Measurements from ENCODE around the gene SLX4IP. TPM values are rescaled to one million over a fixed set of nuclear protein-coding genes. Genes with fewer than 3 reads are reported as not detected.

The SLX4IP gene
- total RNA-seq, 8 experiments from 2014 or later: 5.9 to 13.2 (median 7.3) TPM

- WGBS, 10 experiments: 0 to 100% (median 17%) methylated on average over 1 to 8 of the region's 9 CpGs; no CpG with 5 or more reads in 2 of the 10 experiments
- H3K27ac ChIP-seq: peak overlapping the region in 1 of 2 donors; percentile 31
- peak in 5 of 8 experiments; percentile 29 to 63 (median 57) for ATAC-seq (replicated peaks in 6 of 8)
- in situ Hi-C loops (cut with MboI; ENCODE audit: low pct_unique_long_range_greater_than_20kb in 2 of 9, low sequenced_read_pairs in 9 of 9, unreplicated experiment in 9 of 9): loop anchor here in 3 of 9 experiments (25.0 kb wide), 2 partner anchors 90 to 610 kb away; no protein-coding TSS in a partner anchor
- H3K4me3 ChIP-seq: no peak overlapping the region
- H3K4me1 ChIP-seq (replicated peaks in 1 of 2): peaks cover 87 to 88% of the 10 kb centered on the region in 2 donors
These were observed 217.7 kb downstream of the SLX4IP start for GRCh38 chr20:10652660-10653261.

- H3K4me1 ChIP-seq (replicated peaks in 1 of 2): peaks cover 78% of the 10 kb centered on the region in 2 donors
- peak overlapping the region in 1 of 2 donors; percentile 17 for H3K27ac ChIP-seq
- ATAC-seq (replicated peaks in 6 of 8): peak in 1 of 8 experiments; percentile 17
- no peak overlapping the region for H3K4me3 ChIP-seq
- in situ Hi-C loops (cut with MboI; ENCODE audit: low pct_unique_long_range_greater_than_20kb in 2 of 9, low sequenced_read_pairs in 9 of 9, unreplicated experiment in 9 of 9): loop anchor here in 3 of 9 experiments (25.0 kb wide), 2 partner anchors 91 to 609 kb away; no protein-coding TSS in a partner anchor
- 11 to 77% (median 51%) methylated on average over 1 to 5 of the region's 13 CpGs for WGBS, 10 experiments
These were observed 218.6 kb downstream of the SLX4IP start for GRCh38 chr20:10653599-10654249.

GRCh38 chr20:10654250-10654610, 219.1 kb downstream of the SLX4IP start:
- Histone ChIP-seq H3K27ac (no peak overlapping the region), H3K4me3 (no peak overlapping the region), H3K4me1 (replicated peaks in 1 of 2) (peaks cover 72 to 73% of the 10 kb centered on the region in 2 donors)
- in situ Hi-C loops (cut with MboI; ENCODE audit: low pct_unique_long_range_greater_than_20kb in 2 of 9, low sequenced_read_pairs in 9 of 9, unreplicated experiment in 9 of 9): loop anchor here in 3 of 9 experiments (25.0 kb wide), 2 partner anchors 92 to 608 kb away; no protein-coding TSS in a partner anchor
- ATAC-seq (replicated peaks in 6 of 8): no peak

GRCh38 chr20:10654630-10655029, 219.5 kb downstream of the SLX4IP start:
- in situ Hi-C loops (cut with MboI; ENCODE audit: low pct_unique_long_range_greater_than_20kb in 2 of 9, low sequenced_read_pairs in 9 of 9, unreplicated experiment in 9 of 9): loop anchor here in 3 of 9 experiments (25.0 kb wide), 2 partner anchors 92 to 608 kb away; no protein-coding TSS in a partner anchor
- 24 to 100% (median 71%) methylated on average over 1 to 7 of the region's 7 CpGs; no CpG with 5 or more reads in 1 of the 10 experiments for WGBS, 10 experiments
- Histone ChIP-seq H3K4me1 (replicated peaks in 1 of 2) (peaks cover 68 to 69% of the 10 kb centered on the region in 2 donors), H3K4me3 (no peak overlapping the region), H3K27ac (no peak overlapping the region)
- peak in 5 of 8 experiments; percentile 6 to 58 (median 56) for ATAC-seq (replicated peaks in 6 of 8)

- peak in 5 of 8 experiments; percentile 33 to 43 (median 38) for ATAC-seq (replicated peaks in 6 of 8)
- Histone ChIP-seq H3K27ac (no peak overlapping the region), H3K4me1 (replicated peaks in 1 of 2) (peaks cover 55% of the 10 kb centered on the region in 2 donors), H3K4me3 (no peak overlapping the region)
- in situ Hi-C loops (cut with MboI; ENCODE audit: low pct_unique_long_range_greater_than_20kb in 2 of 9, low sequenced_read_pairs in 9 of 9, unreplicated experiment in 9 of 9): loop anchor here in 3 of 9 experiments (25.0 kb wide), 2 partner anchors 94 to 606 kb away; no protein-coding TSS in a partner anchor
- 7 to 89% (median 39%) methylated on average over 3 to 14 of the region's 15 CpGs for WGBS, 10 experiments
These were observed 220.9 kb downstream of the SLX4IP start for GRCh38 chr20:10655720-10656669.

GRCh38 chr20:10657453-10657852, 222.3 kb downstream of the SLX4IP start:
- 50 to 100% (median 86%) methylated on average over 1 of the region's 1 CpG; no CpG with 5 or more reads in 1 of the 10 experiments for WGBS, 10 experiments
- in situ Hi-C loops (cut with MboI; ENCODE audit: low pct_unique_long_range_greater_than_20kb in 2 of 9, low sequenced_read_pairs in 9 of 9, unreplicated experiment in 9 of 9): loop anchor here in 3 of 9 experiments (25.0 kb wide), 2 partner anchors 95 to 605 kb away; no protein-coding TSS in a partner anchor

GRCh38 chr20:10658051-10658823, 223.1 kb downstream of the SLX4IP start:
- no peak overlapping the region for H3K4me3 ChIP-seq
- H3K27ac ChIP-seq: no peak overlapping the region
- WGBS, 10 experiments: 94 to 100% (median 96%) methylated on average over 1 to 11 of the region's 13 CpGs; no CpG with 5 or more reads in 4 of the 10 experiments
- peaks cover 38% of the 10 kb centered on the region in 2 donors for H3K4me1 ChIP-seq (replicated peaks in 1 of 2)
- ATAC-seq (replicated peaks in 6 of 8): peak in 2 of 8 experiments; percentile 9 to 46
- in situ Hi-C loops (cut with MboI; ENCODE audit: low pct_unique_long_range_greater_than_20kb in 2 of 9, low sequenced_read_pairs in 9 of 9, unreplicated experiment in 9 of 9): loop anchor here in 3 of 9 experiments (25.0 kb wide), 2 partner anchors 96 to 604 kb away; no protein-coding TSS in a partner anchor

More at GRCh38 chr20:10657453-10657852, 222.3 kb downstream of the SLX4IP start:
- Histone ChIP-seq H3K4me1 (replicated peaks in 1 of 2) (peaks cover 46% of the 10 kb centered on the region in 2 donors), H3K27ac (no peak overlapping the region), H3K4me3 (no peak overlapping the region)
- no peak for ATAC-seq (replicated peaks in 6 of 8)

- WGBS, 10 experiments: 64 to 100% (median 84%) methylated on average over 1 to 5 of the region's 5 CpGs
- no peak overlapping the region for H3K4me3 ChIP-seq
- H3K4me1 ChIP-seq (replicated peaks in 1 of 2): peaks cover 34 to 35% of the 10 kb centered on the region in 2 donors
- in situ Hi-C loops (cut with MboI; ENCODE audit: low pct_unique_long_range_greater_than_20kb in 2 of 9, low sequenced_read_pairs in 9 of 9, unreplicated experiment in 9 of 9): loop anchor here in 3 of 9 experiments (25.0 kb wide), 2 partner anchors 97 to 603 kb away; no protein-coding TSS in a partner anchor
- no peak overlapping the region for H3K27ac ChIP-seq
- ATAC-seq (replicated peaks in 6 of 8): no peak
These were observed 223.9 kb downstream of the SLX4IP start for GRCh38 chr20:10658876-10659632.

- Histone ChIP-seq H3K4me3 (no peak overlapping the region), H3K27ac (no peak overlapping the region), H3K4me1 (replicated peaks in 1 of 2) (peaks cover 33 to 35% of the 10 kb centered on the region in 2 donors)
- in situ Hi-C loops (cut with MboI; ENCODE audit: low pct_unique_long_range_greater_than_20kb in 2 of 9, low sequenced_read_pairs in 9 of 9, unreplicated experiment in 9 of 9): loop anchor here in 3 of 9 experiments (25.0 kb wide), 2 partner anchors 98 to 602 kb away; no protein-coding TSS in a partner anchor
- 50 to 100% (median 93%) methylated on average over 1 to 12 of the region's 12 CpGs for WGBS, 10 experiments
- no peak for ATAC-seq (replicated peaks in 6 of 8)
These were observed 224.8 kb downstream of the SLX4IP start for GRCh38 chr20:10659651-10660601.

- peaks cover 33 to 35% of the 10 kb centered on the region in 2 donors for H3K4me1 ChIP-seq (replicated peaks in 1 of 2)
- no peak overlapping the region for H3K4me3 ChIP-seq
- no peak for ATAC-seq (replicated peaks in 6 of 8)
- WGBS, 10 experiments: 42 to 100% (median 80%) methylated on average over 1 to 6 of the region's 11 CpGs; no CpG with 5 or more reads in 4 of the 10 experiments
- in situ Hi-C loops (cut with MboI; ENCODE audit: low pct_unique_long_range_greater_than_20kb in 2 of 9, low sequenced_read_pairs in 9 of 9, unreplicated experiment in 9 of 9): loop anchor here in 3 of 9 experiments (25.0 kb wide), 2 partner anchors 98 to 602 kb away; no protein-coding TSS in a partner anchor
- no peak overlapping the region for H3K27ac ChIP-seq
These were observed 225.6 kb downstream of the SLX4IP start for GRCh38 chr20:10660661-10661060.
